DMS 273 (cell line): ENCODE results near the gene NT5M.
"Not testable (repeated sequence)": the region's sequence is repeated elsewhere in the genome, so short reads cannot be mapped to it uniquely, and the experiment has no call there.

Source experiments
- DNase-seq: peaks from one replicate; lab custom pipeline; 2025; ENCODE audit not compliant: unreplicated experiment; lab: John Stamatoyannopoulos, UW

The NT5M gene

GRCh38 chr17:17375841-17376240, 72.7 kb downstream of the NT5M start:
- DNase-seq = no peak

GRCh38 chr17:17376362-17376761, 73.2 kb downstream of the NT5M start:
- no peak for DNase-seq

- DNase-seq = no peak
Observed at GRCh38 chr17:17377071-17377967, 74.1 kb downstream of the NT5M start.

GRCh38 chr17:17379197-17379991, 76.2 kb downstream of the NT5M start:
- DNase-seq = no peak

GRCh38 chr17:17380145-17380925, 77.2 kb downstream of the NT5M start:
- DNase-seq = no peak

- DNase-seq = no peak
Observed at GRCh38 chr17:17381446-17382064, 78.4 kb downstream of the NT5M start.

- no peak for DNase-seq
Observed at GRCh38 chr17:17382065-17382459, 78.9 kb downstream of the NT5M start.

- peak; percentile 70 for DNase-seq
Observed at GRCh38 chr17:17382971-17383370, 79.8 kb downstream of the NT5M start.

- not testable (repeated sequence) for DNase-seq
Observed at GRCh38 chr17:17383431-17384290, 80.5 kb downstream of the NT5M start.

GRCh38 chr17:17384291-17384615, 81.1 kb downstream of the NT5M start:
- DNase-seq = no peak

GRCh38 chr17:17384961-17385360, 81.8 kb downstream of the NT5M start:
- no peak for DNase-seq

GRCh38 chr17:17385491-17385890, 82.3 kb downstream of the NT5M start:
- peak; percentile 19 for DNase-seq

- no peak for DNase-seq
Observed at GRCh38 chr17:17386094-17386800, 83.1 kb downstream of the NT5M start.

GRCh38 chr17:17387017-17387497, 83.9 kb downstream of the NT5M start:
- DNase-seq = no peak

- peak; percentile 61 for DNase-seq
Observed at GRCh38 chr17:17387498-17388362, 84.6 kb downstream of the NT5M start.

- no peak for DNase-seq
Observed at GRCh38 chr17:17388657-17389496, 85.7 kb downstream of the NT5M start.

GRCh38 chr17:17391668-17392370, 88.6 kb downstream of the NT5M start:
- DNase-seq = no peak
